Measurements from ENCODE around the gene NFKBIE. TPM values are rescaled to one million over a fixed set of nuclear protein-coding genes. Genes with fewer than 3 reads are reported as not detected.
A peak's percentile ranks its signal among the peaks of the same experiment; 100 is the strongest.
"Not testable (repeated sequence)": the region's sequence is repeated elsewhere in the genome, so short reads cannot be mapped to it uniquely, and the experiment has no call there.

The NFKBIE gene, protein sequence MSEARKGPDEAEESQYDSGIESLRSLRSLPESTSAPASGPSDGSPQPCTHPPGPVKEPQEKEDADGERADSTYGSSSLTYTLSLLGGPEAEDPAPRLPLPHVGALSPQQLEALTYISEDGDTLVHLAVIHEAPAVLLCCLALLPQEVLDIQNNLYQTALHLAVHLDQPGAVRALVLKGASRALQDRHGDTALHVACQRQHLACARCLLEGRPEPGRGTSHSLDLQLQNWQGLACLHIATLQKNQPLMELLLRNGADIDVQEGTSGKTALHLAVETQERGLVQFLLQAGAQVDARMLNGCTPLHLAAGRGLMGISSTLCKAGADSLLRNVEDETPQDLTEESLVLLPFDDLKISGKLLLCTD
- 10 to 100 TPM in 2 of 4 donors, 1 to 10 TPM in 2; 5.1 to 16.9 (median 13.2) TPM for total RNA-seq

GRCh38 chr6:44265007-44265721 lies at the start of gene NFKBIE:
Gene NFKBIE (minus strand): TSS chr6:44265551. CDS start chr6:44265346, 205 bp downstream.
- WGBS, 2 donors: 0% methylated on average over 4 to 8 of the region's 72 CpGs
- no peaks in the 10 kb centered on the region for H3K9me3 ChIP-seq
- TF ChIP-seq CTCF (IDR thresholded peaks at IDR 0.05) (peak in 3 of 6 experiments; percentile 20 to 25 (median 21)), POLR2A (IDR thresholded peaks at IDR 0.05) (peak; percentile 76 to 91)
- H3K27me3 ChIP-seq: no peaks in the 10 kb centered on the region
- DNase-seq: peak; percentile 98 to 99
- peaks cover 0 to under 1% of the 10 kb centered on the region in 2 donors for H3K36me3 ChIP-seq
- peak within 1 kb of the TSS; percentile 60 to 90 (median 81) for H3K27ac ChIP-seq
- H3K4me3 ChIP-seq (replicated peaks in 1 of 3): peak within 1 kb of the TSS; percentile 77 to 83 (median 82)
- H3K4me1 ChIP-seq: peaks cover 27 to 30% of the 10 kb centered on the region in 2 donors
- intact Hi-C loops (cut with DNase I): loop anchor here (5.0 kb wide), 1 partner anchor 117 kb away; no protein-coding TSS in a partner anchor

DNA sequence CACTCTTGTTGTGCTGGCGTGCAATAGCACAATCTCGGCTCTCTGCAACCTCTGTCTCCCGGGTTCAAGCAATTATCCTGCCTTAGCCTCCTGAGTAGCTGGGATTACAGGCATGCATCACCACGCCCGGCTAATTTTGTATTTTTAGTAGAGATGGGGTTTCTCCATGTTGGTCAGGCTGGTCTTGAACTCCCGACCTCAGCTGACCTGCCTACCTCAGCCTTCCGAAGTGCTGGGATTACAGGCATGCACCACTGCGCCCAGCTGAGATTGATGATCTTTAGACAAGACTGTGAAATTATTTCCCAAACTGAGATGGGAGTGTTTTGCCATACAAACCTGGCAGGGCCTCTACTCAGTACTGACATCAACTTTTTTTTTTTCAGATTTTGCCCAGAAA lies 49.3 kb upstream of the NFKBIE start:
- WGBS, 2 donors: 86 to 91% methylated on average over 8 of the region's 8 CpGs
- intact Hi-C loops (cut with DNase I): not testable (repeated sequence)

DNA sequence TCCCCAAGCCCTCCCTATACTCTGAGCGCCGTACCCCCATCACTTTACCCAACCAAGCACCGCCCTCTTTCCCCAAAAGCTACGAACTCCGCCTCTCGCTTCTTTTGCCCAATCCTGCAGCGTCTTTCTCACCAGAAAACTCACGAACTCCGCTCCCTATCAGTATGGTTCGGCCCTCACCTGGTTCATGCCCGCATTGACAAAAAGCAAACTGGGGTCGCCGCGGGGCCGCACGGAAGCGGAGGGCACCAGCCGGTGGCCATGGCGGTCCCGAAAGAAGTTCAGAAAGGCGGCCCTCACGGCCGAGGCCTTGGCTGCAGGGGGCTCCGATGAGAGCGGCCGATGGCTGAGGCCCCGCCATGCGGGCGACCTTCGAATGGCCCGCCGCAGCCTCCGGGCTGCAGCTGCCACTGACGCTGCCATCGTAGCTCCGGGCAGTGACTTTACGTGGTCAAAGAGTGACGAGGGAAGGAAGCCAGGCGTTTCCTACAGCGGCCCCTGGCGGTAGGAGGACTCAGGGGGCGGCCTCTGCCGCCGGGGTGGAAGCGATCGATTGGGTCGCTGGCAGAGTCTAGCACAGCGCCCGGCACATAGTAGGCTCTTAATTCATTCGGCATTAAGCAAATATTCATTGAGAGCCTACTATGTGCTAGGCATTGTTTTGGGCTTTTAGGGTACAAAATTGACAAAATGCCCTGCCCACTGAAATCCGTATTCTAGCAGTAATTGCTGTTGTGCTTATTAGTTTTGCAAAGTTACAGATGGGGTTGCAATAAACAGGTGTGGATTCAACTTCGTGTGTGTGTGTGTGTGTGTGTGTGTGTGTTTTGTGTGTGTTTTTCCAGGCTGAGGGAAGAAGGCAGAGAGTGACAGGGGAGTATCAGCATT lies 47.8 kb upstream of the NFKBIE start, which contains the start of gene AARS2:
TSS of gene AARS2 (minus strand) at position 447 of the 888 bp plus-strand sequence. CDS start at position 423, 24 bp downstream.
- intact Hi-C loops (cut with DNase I): no loop called here
- peak; percentile 81 to 87 for DNase-seq
- Histone ChIP-seq H3K27ac (peak within 1 kb of the TSS in 2 of 3 donors; percentile 68 to 69), H3K4me3 (replicated peaks in 1 of 3) (peak within 1 kb of the TSS; percentile 67 to 86 (median 81)), H3K4me1 (peaks cover 6 to 7% of the 10 kb centered on the region in 2 donors), H3K36me3 (peaks cover 7 to 22% of the 10 kb centered on the region in 2 donors), H3K27me3 (no peaks in the 10 kb centered on the region), H3K9me3 (no peaks in the 10 kb centered on the region)
- TF ChIP-seq POLR2A (IDR thresholded peaks at IDR 0.05) (peak in 1 of 2 donors; percentile 47), CTCF (IDR thresholded peaks at IDR 0.05) (peak; percentile 81 to 98 (median 93))
- WGBS, 2 donors: 5% methylated on average over 28 to 37 of the region's 52 CpGs

More for the DNA sequence above, 49.3 kb upstream of the NFKBIE start:
- not testable (repeated sequence) for H3K27ac ChIP-seq; H3K4me3 ChIP-seq (replicated peaks in 1 of 3); H3K9me3 ChIP-seq; H3K27me3 ChIP-seq; H3K4me1 ChIP-seq; DNase-seq
- peaks cover under 1 to 13% of the 10 kb centered on the region in 2 donors for H3K36me3 ChIP-seq

DNA sequence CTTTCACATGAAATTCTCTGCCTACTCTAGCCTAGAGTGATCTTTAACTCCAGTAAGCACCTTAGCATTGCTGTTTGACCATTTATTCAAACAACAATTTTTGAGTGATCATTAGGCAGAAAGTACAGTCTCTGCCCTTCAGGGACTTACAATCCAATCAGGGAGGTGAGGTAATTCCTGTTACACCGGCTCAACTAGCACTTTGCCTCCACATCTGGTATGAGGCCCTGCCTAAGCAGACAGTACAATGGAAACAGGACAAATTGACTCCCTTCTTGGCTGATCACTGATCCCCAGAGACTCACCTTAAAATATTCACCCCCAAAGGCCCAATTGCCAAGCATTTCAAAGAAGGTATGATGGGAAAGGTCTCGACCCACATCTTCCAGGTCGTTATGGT lies 46.4 kb upstream of the NFKBIE start:
- no peak for DNase-seq
- Histone ChIP-seq H3K36me3 (peaks cover 7 to 22% of the 10 kb centered on the region in 2 donors), H3K4me3 (replicated peaks in 1 of 3) (no peak overlapping the region), H3K4me1 (peaks cover 6 to 7% of the 10 kb centered on the region in 2 donors), H3K9me3 (no peaks in the 10 kb centered on the region), H3K27ac (no peak overlapping the region), H3K27me3 (no peaks in the 10 kb centered on the region)
- WGBS, 2 donors: 75 to 85% methylated on average over 3 of the region's 3 CpGs
- intact Hi-C loops (cut with DNase I): no loop called here
- TF ChIP-seq CTCF (IDR thresholded peaks at IDR 0.05) (no peak), POLR2A (IDR thresholded peaks at IDR 0.05) (no peak)

DNA sequence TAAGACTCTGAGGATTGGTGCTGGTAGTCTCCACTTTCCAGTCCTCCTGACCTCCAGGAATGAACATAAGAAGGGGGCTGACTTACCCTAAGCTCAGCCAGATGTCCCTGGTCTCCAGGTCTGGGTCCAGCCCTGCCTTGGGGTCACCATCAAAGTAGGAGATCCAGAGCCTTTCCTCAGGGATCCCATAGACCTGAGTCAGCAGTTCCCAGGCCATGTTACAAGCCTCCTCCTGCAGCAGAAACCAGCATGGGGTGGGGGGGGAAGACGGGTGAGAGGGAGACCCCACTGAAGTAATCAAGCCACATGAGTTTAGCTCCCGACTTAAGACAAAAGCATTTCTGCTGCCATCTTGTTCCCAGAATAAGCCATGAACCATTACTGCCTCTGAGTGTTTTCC lies 46.0 kb upstream of the NFKBIE start:
- no peaks in the 10 kb centered on the region for H3K9me3 ChIP-seq
- TF ChIP-seq CTCF (IDR thresholded peaks at IDR 0.05) (no peak), POLR2A (IDR thresholded peaks at IDR 0.05) (no peak)
- no peak overlapping the region for H3K4me3 ChIP-seq (replicated peaks in 1 of 3)
- H3K27me3 ChIP-seq: no peaks in the 10 kb centered on the region
- intact Hi-C loops (cut with DNase I): no loop called here
- no peak overlapping the region for H3K27ac ChIP-seq
- H3K4me1 ChIP-seq: peaks cover 6 to 7% of the 10 kb centered on the region in 2 donors
- 53 to 75% methylated on average over 2 of the region's 2 CpGs for WGBS, 2 donors
- peaks cover 7 to 24% of the 10 kb centered on the region in 2 donors for H3K36me3 ChIP-seq
- DNase-seq: no peak

Data from thyroid gland (tissue), 4 donors.